ENCODE data around the gene PEX11B.

PEX11B gene

DNA sequence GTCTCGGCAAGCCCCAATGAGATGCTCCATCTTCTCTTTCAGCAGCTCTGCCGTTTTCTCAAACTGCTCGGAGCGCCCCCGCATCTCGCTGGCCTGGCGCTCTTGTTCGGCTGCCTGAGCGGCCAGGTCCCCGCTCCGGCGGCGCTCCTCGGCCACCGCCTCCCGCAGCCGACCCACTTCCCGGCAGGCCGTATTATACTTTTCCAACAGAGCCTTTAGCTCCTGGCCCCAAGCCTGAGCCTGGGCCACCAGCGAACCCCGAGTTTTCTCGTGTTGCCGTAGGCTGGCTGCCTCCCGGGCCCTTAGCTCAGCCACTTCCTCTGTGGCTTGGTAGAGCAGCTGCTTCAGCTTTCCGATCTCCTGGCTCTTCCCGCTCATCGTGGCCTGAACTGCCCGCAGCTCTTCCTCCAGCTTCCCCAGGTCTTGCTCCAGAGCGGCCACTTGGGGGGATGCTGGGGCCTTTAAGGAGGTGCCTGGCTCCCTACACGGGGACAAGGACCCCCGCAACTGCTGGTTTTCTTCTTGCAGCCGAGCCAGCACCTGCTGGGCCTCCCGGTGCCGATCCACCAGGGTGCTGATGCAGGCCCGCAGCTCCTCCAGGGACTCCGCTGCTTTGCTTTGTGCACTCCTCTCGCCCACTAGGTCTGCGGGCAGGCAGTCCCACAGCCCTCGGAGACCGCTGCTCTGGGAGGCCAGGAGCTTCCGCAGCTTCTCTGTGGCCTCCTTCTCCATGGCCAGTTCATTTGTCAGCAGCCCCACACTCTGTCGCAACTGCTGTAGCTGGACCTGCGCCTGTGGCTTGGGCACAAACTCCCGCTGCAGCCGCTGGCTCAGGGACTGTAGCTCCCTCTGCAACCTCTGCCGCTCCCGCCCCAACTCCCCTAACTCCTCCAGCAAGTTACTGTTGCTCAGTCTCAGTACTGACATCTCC, 46.3 kb downstream of the PEX11B start:
- DNase-seq (ENCODE audit: low read depth in 2 of 2): peak in 1 of 2 donors; percentile 7

DNA sequence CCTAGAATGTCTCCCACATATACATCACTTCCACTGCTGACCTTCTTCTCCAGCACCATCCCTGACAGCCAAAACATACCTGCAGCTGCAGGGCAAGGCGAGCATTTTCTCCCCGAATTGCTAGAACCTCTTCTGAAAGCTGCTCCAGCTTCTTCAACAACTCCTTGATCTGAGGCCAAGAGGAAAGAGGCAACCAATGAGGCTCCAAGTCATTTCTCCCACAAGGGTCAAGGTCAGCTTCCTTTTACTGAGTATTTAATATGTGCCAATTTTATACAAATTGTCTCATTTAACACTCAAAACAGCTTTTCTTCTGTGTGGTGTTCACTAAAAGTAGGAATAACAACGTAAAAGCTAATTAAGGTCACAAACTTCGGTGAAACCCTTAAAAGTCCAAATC, 50.3 kb downstream of the PEX11B start:
- DNase-seq (ENCODE audit: low read depth in 2 of 2): no peak

DNA sequence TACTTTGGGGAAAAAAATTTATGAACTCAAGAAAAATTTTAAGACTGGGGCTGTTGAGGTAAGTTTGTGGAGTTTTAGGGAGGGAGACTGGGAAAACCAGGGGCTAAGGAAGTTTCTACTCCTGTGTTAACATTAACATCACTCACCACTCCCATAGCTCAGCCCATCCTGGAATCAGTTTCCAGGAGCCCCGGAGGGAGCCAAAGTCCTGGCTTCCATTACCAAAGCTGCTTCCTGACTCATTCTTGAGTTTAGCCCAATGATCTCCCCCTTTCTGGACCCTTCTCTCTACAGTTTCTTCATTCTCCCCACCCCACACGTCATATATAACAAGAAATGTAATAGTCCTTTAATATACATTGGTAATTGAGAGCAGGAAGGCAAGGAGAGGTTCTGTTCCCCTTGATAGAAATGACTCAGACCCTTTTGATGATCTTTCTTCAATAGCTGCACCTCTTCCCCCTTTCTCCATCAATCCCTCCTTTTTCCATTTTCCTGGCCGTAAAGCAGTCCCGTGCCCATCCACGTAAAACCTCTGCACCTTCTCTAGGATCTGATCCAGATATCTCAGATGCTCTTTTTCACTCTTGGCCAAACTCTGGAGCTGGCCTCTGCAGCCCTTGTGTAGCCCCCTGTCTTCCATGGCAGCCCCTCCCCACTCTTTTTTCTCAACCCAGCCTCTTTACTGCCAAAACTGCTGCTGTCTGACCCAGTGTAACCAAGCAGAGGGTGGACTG, 55.1 kb downstream of the PEX11B start:
- DNase-seq (ENCODE audit: low read depth in 2 of 2): no peak

All from stimulated activated CD8-positive, alpha-beta memory T cell treated with anti-CD3 and anti-CD28 coated beads, Interleukin-7, amount 100 ng/mL, for 1 hour (primary cell).